GM12878 (cell line): ENCODE measurements around the gene DUSP10. TPM values are rescaled to one million over a fixed set of nuclear protein-coding genes. Genes with fewer than 3 reads are reported as not detected.

Experiments
- BHLHE40 ChIP-seq, 2 experiments: fragments of 450-650 bp in 1 of 2; IDR thresholded peaks; 2 replicates each; pipeline ENCODE4 v1.6.1; 2011 to 2017; ENCODE audit warnings: low read depth in 2 of 2, borderline replicate concordance in 1 of 2, improper control_type of control experiment in 1 of 2, low read length in 1 of 2, mild to moderate bottlenecking in 1 of 2
- BRCA1 ChIP-seq: IDR thresholded peaks from 2 replicates; pipeline ENCODE4 v1.6.1; 2011; ENCODE audit warnings: low read depth, low read length, improper control_type of control experiment
- CBFB ChIP-seq: IDR thresholded peaks from 2 replicates; pipeline ENCODE4 v1.6.1; 2016; ENCODE audit warnings: antibody characterized with exemption, low read depth
- CREB1 ChIP-seq: IDR thresholded peaks from 2 replicates; pipeline ENCODE4 v1.6.1; 2012; ENCODE audit warnings: low read depth, mild to moderate bottlenecking, inconsistent platforms
- HDAC2 ChIP-seq: fragments of 200-600 bp; sonication (generic); IDR thresholded peaks from 2 replicates; pipeline ENCODE4 v1.6.1; 2017
- IKZF1 ChIP-seq: fragments of 450-650 bp; conservative IDR thresholded peaks from 2 replicates; pipeline ENCODE4 v1.6.1; 2017; ENCODE audit warnings: antibody characterized with exemption, mild to moderate bottlenecking
- MYC ChIP-seq: IDR thresholded peaks from 2 replicates; pipeline ENCODE4 v1.6.1; 2011; ENCODE audit warnings: mild to moderate bottlenecking, low read length, moderate library complexity, inconsistent platforms; ENCODE audit not compliant: insufficient read depth, insufficient replicate concordance, insufficient read length, severe bottlenecking
- RBBP5 ChIP-seq: fragments of 200-600 bp; sonication (generic); conservative IDR thresholded peaks from 2 replicates; pipeline ENCODE4 v1.6.1; 2016
- RELA ChIP-seq: fragments of 450-650 bp; IDR thresholded peaks from 2 replicates; pipeline ENCODE4 v1.8.0; 2014; ENCODE audit warnings: borderline replicate concordance; ENCODE audit not compliant: partially characterized antibody
- SIN3A ChIP-seq: IDR thresholded peaks from 2 replicates; pipeline ENCODE4 v1.6.1; 2012; ENCODE audit warnings: low read depth, low read length, improper control_type of control experiment
- SMAD1 ChIP-seq: fragments of 450-650 bp; IDR thresholded peaks from 2 replicates; pipeline ENCODE4 v1.6.1; 2018; ENCODE audit warnings: mild to moderate bottlenecking, low read depth; ENCODE audit not compliant: partially characterized antibody
- SP1 ChIP-seq: IDR thresholded peaks from one replicate; pipeline ENCODE4 v1.6.1; 2011; ENCODE audit warnings: low read depth, low read length
- SREBF2 ChIP-seq: IDR thresholded peaks from 2 replicates; pipeline ENCODE4 v1.6.1; 2012; ENCODE audit warnings: mild to moderate bottlenecking, low read length
- TBL1XR1 ChIP-seq: IDR thresholded peaks from 2 replicates; pipeline ENCODE4 v1.6.1; 2012; ENCODE audit warnings: low read depth, low read length, improper control_type of control experiment
- TCF12 ChIP-seq: IDR thresholded peaks from 2 replicates; pipeline ENCODE4 v1.6.1; 2011; ENCODE audit warnings: low read depth, mild to moderate bottlenecking, low read length
- TCF3 ChIP-seq: IDR thresholded peaks from 2 replicates; pipeline ENCODE4 v1.6.1; 2012; ENCODE audit warnings: low read depth, mild to moderate bottlenecking, low read length, borderline replicate concordance; ENCODE audit not compliant: insufficient read depth
- ZBED1 ChIP-seq: IDR thresholded peaks from 2 replicates; pipeline ENCODE4 v1.6.1; 2016; ENCODE audit warnings: borderline replicate concordance
- polyA plus RNA-seq, 11 experiments: library from polyadenylated mRNA; depleted of rRNA in 4 of 11; unstranded in 6 of 11; stranded (reverse) in 5 of 11; fragments of >200 nt; fragmentation: Nextera tagmentation in 4 of 11; fragmentation: Illumina TruSeq in 1 of 11; extraction: Ambion mirVana in 4 of 11; extraction: Trizol in 1 of 11; gene quantifications; 1 replicate in 1 of 11; 2 replicates in 10 of 11; pipeline versions ENCODE4 v1.2.1 to v1.2.3, GENCODE V29; 2011 to 2016; ENCODE audit warnings: inconsistent platforms in 2 of 11, missing spikeins in 2 of 11, low read depth in 1 of 11
- total RNA-seq, 4 experiments: library from RNA; depleted of rRNA in 3 of 4; stranded (reverse); fragments of >200 nt in 3 of 4; fragmentation: Illumina TruSeq in 1 of 4; extraction: Trizol in 1 of 4; gene quantifications; 2 replicates each; pipeline versions ENCODE4 v1.2.1 to v1.2.3, GENCODE V29; 2013 to 2021
- TF ChIP-seq, protein P1 (sequence below): fragments of 450-650 bp; IDR thresholded peaks from 2 replicates; pipeline ENCODE4 v1.6.1; 2017; ENCODE audit warnings: mild to moderate bottlenecking, low read depth, inconsistent platforms; ENCODE audit not compliant: poor library complexity, severe bottlenecking
- TF ChIP-seq, protein P2 (sequence below): fragments of 450-650 bp; IDR thresholded peaks from 2 replicates; pipeline ENCODE4 v1.6.1; 2016; ENCODE audit warnings: mild to moderate bottlenecking, moderate library complexity, borderline replicate concordance
- TF ChIP-seq, protein P3 (sequence below): IDR thresholded peaks from 2 replicates; pipeline ENCODE4 v1.6.1; 2012; ENCODE audit warnings: low read depth, low read length, improper control_type of control experiment
- TF ChIP-seq, protein P4 (sequence below): fragments of 450-650 bp; IDR thresholded peaks from 2 replicates; pipeline ENCODE4 v1.6.1; 2016; ENCODE audit warnings: mild to moderate bottlenecking

DUSP10 gene
- total and polyA plus RNA-seq, 10 of the 15 experiments (the other 5 are each of a cell fraction or from before 2014, with no cell fraction given) = 20.3 to 38.4 (median 27.8) TPM

DNA sequence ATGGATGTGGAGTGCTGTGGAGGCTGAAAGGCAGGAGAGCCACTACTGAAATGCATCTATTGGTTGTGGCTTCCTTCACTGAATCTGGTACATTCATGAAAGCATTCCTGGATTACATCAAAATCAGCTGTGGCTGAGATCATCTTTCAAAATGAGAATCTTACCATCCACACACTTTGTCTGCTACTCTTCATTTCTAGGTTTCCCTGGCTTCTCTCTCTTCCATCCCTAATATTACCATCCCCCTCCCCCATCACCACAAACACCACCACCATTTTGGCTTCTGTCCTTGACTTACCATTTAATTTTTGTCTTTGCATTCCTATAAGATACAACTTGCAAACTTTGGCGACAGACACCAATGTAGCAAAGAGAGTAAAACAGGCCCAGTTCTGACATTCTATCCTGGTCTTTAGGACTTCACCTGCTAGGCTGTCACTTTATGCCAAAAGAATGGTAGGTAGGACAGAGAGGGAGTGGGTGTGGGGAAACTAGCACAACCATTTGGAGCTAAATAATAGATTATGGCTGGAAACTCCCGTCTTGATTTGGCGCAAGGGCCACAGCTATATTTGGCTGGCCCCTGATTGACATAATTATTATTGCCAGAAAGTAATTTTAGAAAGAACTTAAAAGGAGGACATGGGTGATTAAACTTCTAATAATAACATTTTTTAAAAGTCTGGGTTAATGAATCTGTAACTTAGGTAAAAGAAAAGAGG is 15.1 kb upstream of the DUSP10 start (continued):
- TF ChIP-seq TCF12 (peak; percentile 49; the same call in 1 of the 2 replicates), IKZF1 (peak; percentile 86), RELA (peak; percentile 64), TCF3 (no peak), HDAC2 (no peak), RBBP5 (no peak), ZBED1 (peak; percentile 79; the same call in 1 of the 2 replicates), MYC (no peak), SMAD1 (no peak), SIN3A (no peak), BHLHE40 (IDR thresholded peaks at IDR 0.05; ENCODE audit: borderline replicate concordance in 1 of 2, low read depth in 2 of 2, low read length in 1 of 2) (0 out of 4 replicates have a peak, but pooled peaks have one; percentile 31 to 66), CBFB (peak; percentile 45), SREBF2 (no peak), BRCA1 (no peak), TBL1XR1 (peak; percentile 99), CREB1 (peak; percentile 40; the same call in 1 of the 2 replicates), SP1 (peak; percentile 28)
- TF ChIP-seq, protein P1, sequence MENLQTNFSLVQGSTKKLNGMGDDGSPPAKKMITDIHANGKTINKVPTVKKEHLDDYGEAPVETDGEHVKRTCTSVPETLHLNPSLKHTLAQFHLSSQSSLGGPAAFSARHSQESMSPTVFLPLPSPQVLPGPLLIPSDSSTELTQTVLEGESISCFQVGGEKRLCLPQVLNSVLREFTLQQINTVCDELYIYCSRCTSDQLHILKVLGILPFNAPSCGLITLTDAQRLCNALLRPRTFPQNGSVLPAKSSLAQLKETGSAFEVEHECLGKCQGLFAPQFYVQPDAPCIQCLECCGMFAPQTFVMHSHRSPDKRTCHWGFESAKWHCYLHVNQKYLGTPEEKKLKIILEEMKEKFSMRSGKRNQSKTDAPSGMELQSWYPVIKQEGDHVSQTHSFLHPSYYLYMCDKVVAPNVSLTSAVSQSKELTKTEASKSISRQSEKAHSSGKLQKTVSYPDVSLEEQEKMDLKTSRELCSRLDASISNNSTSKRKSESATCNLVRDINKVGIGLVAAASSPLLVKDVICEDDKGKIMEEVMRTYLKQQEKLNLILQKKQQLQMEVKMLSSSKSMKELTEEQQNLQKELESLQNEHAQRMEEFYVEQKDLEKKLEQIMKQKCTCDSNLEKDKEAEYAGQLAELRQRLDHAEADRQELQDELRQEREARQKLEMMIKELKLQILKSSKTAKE = peak; percentile 84
- TF ChIP-seq, protein P2, sequence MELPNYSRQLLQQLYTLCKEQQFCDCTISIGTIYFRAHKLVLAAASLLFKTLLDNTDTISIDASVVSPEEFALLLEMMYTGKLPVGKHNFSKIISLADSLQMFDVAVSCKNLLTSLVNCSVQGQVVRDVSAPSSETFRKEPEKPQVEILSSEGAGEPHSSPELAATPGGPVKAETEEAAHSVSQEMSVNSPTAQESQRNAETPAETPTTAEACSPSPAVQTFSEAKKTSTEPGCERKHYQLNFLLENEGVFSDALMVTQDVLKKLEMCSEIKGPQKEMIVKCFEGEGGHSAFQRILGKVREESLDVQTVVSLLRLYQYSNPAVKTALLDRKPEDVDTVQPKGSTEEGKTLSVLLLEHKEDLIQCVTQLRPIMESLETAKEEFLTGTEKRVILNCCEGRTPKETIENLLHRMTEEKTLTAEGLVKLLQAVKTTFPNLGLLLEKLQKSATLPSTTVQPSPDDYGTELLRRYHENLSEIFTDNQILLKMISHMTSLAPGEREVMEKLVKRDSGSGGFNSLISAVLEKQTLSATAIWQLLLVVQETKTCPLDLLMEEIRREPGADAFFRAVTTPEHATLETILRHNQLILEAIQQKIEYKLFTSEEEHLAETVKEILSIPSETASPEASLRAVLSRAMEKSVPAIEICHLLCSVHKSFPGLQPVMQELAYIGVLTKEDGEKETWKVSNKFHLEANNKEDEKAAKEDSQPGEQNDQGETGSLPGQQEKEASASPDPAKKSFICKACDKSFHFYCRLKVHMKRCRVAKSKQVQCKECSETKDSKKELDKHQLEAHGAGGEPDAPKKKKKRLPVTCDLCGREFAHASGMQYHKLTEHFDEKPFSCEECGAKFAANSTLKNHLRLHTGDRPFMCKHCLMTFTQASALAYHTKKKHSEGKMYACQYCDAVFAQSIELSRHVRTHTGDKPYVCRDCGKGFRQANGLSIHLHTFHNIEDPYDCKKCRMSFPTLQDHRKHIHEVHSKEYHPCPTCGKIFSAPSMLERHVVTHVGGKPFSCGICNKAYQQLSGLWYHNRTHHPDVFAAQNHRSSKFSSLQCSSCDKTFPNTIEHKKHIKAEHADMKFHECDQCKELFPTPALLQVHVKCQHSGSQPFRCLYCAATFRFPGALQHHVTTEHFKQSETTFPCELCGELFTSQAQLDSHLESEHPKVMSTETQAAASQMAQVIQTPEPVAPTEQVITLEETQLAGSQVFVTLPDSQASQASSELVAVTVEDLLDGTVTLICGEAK = no peak
- TF ChIP-seq, protein P3, sequence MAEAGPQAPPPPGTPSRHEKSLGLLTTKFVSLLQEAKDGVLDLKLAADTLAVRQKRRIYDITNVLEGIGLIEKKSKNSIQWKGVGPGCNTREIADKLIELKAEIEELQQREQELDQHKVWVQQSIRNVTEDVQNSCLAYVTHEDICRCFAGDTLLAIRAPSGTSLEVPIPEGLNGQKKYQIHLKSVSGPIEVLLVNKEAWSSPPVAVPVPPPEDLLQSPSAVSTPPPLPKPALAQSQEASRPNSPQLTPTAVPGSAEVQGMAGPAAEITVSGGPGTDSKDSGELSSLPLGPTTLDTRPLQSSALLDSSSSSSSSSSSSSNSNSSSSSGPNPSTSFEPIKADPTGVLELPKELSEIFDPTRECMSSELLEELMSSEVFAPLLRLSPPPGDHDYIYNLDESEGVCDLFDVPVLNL = no peak
- TF ChIP-seq, protein P4, sequence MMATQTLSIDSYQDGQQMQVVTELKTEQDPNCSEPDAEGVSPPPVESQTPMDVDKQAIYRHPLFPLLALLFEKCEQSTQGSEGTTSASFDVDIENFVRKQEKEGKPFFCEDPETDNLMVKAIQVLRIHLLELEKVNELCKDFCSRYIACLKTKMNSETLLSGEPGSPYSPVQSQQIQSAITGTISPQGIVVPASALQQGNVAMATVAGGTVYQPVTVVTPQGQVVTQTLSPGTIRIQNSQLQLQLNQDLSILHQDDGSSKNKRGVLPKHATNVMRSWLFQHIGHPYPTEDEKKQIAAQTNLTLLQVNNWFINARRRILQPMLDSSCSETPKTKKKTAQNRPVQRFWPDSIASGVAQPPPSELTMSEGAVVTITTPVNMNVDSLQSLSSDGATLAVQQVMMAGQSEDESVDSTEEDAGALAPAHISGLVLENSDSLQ = peak; percentile 47
